PC-3 (cell line): ENCODE data around the gene AMPD3. TPM values are rescaled to one million over a fixed set of nuclear protein-coding genes. Genes with fewer than 3 reads are reported as not detected.

ENCODE experiments used
- ATAC-seq: fragments of 200-7000 bp; cut with Tn5 transposase; 2 replicates; pipeline ENCODE4 v1.9.1; 2020; ENCODE audit warnings: mild to moderate bottlenecking, moderate library complexity
- BruUV-seq: library from RNA; stranded (reverse); fragments of 400-500 nt; replicated peaks from 2 replicates; lab custom pipeline; 2021; lab: Mats Ljungman, UMichigan
- CTCF ChIA-PET: fragments of 300-600 bp; sonication (Branson Sonifier 250); formaldehyde crosslinking; loops from one replicate; lab custom pipeline; 2022; ENCODE audit warnings: antibody characterized with exemption; lab: Charles Lee
- POLR2A ChIA-PET: fragments of 300-600 bp; sonication (Branson Sonifier 250); formaldehyde crosslinking; loops from one replicate; lab custom pipeline; 2022; ENCODE audit warnings: antibody characterized with exemption; ENCODE audit not compliant: unreplicated experiment; lab: Charles Lee
- DNase-seq: peaks from one replicate; pipeline ENCODE4 v3.0.0-alpha.2; 2015
- H2AFZ ChIP-seq: fragments of 300-600 bp; sonication (generic); 2 replicates; pipeline ENCODE4 v1.6.0; 2016; ENCODE audit warnings: antibody characterized with exemption, low read length
- H3F3A ChIP-seq: fragments of 300-600 bp; sonication (generic); one replicate; pipeline ENCODE4 v1.6.0; 2017; ENCODE audit warnings: antibody characterized with exemption, low read length, control low read depth, mild to moderate bottlenecking; ENCODE audit not compliant: unreplicated experiment
- H3K27ac ChIP-seq: fragments of 300-600 bp; sonication (generic); 2 replicates; pipeline ENCODE4 v1.5.1; 2016; ENCODE audit warnings: mild to moderate bottlenecking, low read length
- H3K27me3 ChIP-seq: fragments of 300-600 bp; sonication (generic); 2 replicates; pipeline ENCODE4 v1.6.1; 2016; ENCODE audit warnings: low read length, mixed read lengths
- H3K36me3 ChIP-seq: fragments of 300-600 bp; sonication (generic); 2 replicates; pipeline ENCODE4 v1.6.1; 2016; ENCODE audit warnings: low read depth, mixed run types, low read length, mixed read lengths
- H3K4me1 ChIP-seq: fragments of 300-600 bp; sonication (generic); 2 replicates; pipeline ENCODE4 v1.5.1; 2016; ENCODE audit warnings: low read length; ENCODE audit not compliant: insufficient read depth
- H3K4me2 ChIP-seq: fragments of 300-600 bp; sonication (generic); 2 replicates; pipeline ENCODE4 v1.6.0; 2016; ENCODE audit warnings: low read length
- H3K4me3 ChIP-seq: fragments of 300-600 bp; sonication (generic); 2 replicates; pipeline ENCODE4 v1.5.1; 2016; ENCODE audit warnings: mild to moderate bottlenecking, low read length, mixed read lengths
- H3K79me2 ChIP-seq: fragments of 300-600 bp; sonication (generic); 2 replicates; pipeline ENCODE4 v1.6.1; 2017; ENCODE audit warnings: low read length, mixed read lengths
- H3K9ac ChIP-seq: fragments of 300-600 bp; sonication (generic); 2 replicates; pipeline ENCODE4 v1.6.0; 2016; ENCODE audit warnings: mild to moderate bottlenecking, low read length
- H3K9me2 ChIP-seq: fragments of 300-600 bp; sonication (generic); replicated peaks from 2 replicates; pipeline ENCODE4 v1.6.1; 2016; ENCODE audit warnings: mixed run types, low read length, mixed read lengths
- H3K9me3 ChIP-seq: fragments of 300-600 bp; sonication (generic); 2 replicates; pipeline ENCODE4 v1.6.1; 2016; ENCODE audit warnings: low read length, mixed read lengths
- H4K20me1 ChIP-seq: fragments of 300-600 bp; sonication (generic); 2 replicates; pipeline ENCODE4 v1.6.1; 2016; ENCODE audit warnings: low read length, mixed read lengths
- CTCF ChIP-seq: fragments of 300-600 bp; sonication (generic); conservative IDR thresholded peaks from 2 replicates; pipeline ENCODE4 v1.5.1; 2017; ENCODE audit warnings: antibody characterized with exemption, low read depth, mild to moderate bottlenecking, low read length
- EZH2 ChIP-seq: fragments of 300-600 bp; sonication (generic); IDR thresholded peaks from one replicate; pipeline ENCODE4 v1.6.1; 2017; ENCODE audit warnings: antibody characterized with exemption, mild to moderate bottlenecking, low read length; ENCODE audit not compliant: unreplicated experiment
- EZH2phosphoT487 ChIP-seq: fragments of 300-600 bp; sonication (generic); IDR thresholded peaks from 2 replicates; pipeline ENCODE4 v1.6.1; 2018; ENCODE audit warnings: mild to moderate bottlenecking, antibody characterized with exemption, low read length, borderline replicate concordance
- intact Hi-C: fragments of 100-400 bp; cut with micrococcal nuclease; formaldehyde crosslinking; loops from 2 replicates; pipeline ENCODE4 v1.9.0; 2023
- total RNA-seq: library from RNA; depleted of rRNA; stranded (reverse); fragments of >200 nt; gene quantifications from 2 replicates; pipeline ENCODE4 v1.2.3, GENCODE V29; 2014

AMPD3 gene
- total RNA-seq, 1 experiment from 2014 or later, result 11.8 TPM

- no peak overlapping the region for H3K27ac ChIP-seq
- no peaks in the 10 kb centered on the region for H3K9me2 ChIP-seq
- H3K36me3 ChIP-seq, result no peaks in the 10 kb centered on the region
- no peak overlapping the region for H3K9ac ChIP-seq
- H2AFZ ChIP-seq, result no peak overlapping the region
- CTCF ChIA-PET, result interaction anchor here (1.1 kb wide), 1 partner anchor 39 kb away, joined by 6 read pairs; no protein-coding TSS in a partner anchor
- TF ChIP-seq EZH2phosphoT487 (no peak), EZH2 (no peak), CTCF (no peak)
- no peak overlapping the region for H3K4me2 ChIP-seq
- BruUV-seq, result no TSS peak
- peaks cover 8% of the 10 kb centered on the region; the same call in 1 of the 2 replicates for H4K20me1 ChIP-seq
- H3K4me3 ChIP-seq, result no peak overlapping the region
- DNase-seq (no peak), ATAC-seq (no peak)
- H3K4me1 ChIP-seq, result peaks cover 48% of the 10 kb centered on the region
- peaks cover 31% of the 10 kb centered on the region for H3K79me2 ChIP-seq
- POLR2A ChIA-PET, result interaction anchor here (0.6 kb wide), 1 partner anchor 693 kb away, joined by 3 read pairs; no protein-coding TSS in a partner anchor
- intact Hi-C loops, result no loop called here
- peaks cover 3% of the 10 kb centered on the region for H3F3A ChIP-seq
- no peaks in the 10 kb centered on the region for H3K9me3 ChIP-seq
- H3K27me3 ChIP-seq, result no peaks in the 10 kb centered on the region
These were observed 2.8 kb upstream of the AMPD3 start for GRCh38 chr11:10452211-10452767.

- BruUV-seq, result no TSS peak
- TF ChIP-seq EZH2 (no peak), EZH2phosphoT487 (no peak), CTCF (no peak)
- intact Hi-C loops, result no loop called here
- Histone ChIP-seq H3K27me3 (no peaks in the 10 kb centered on the region), H3K4me2 (no peak overlapping the region), H3K27ac (no peak overlapping the region), H4K20me1 (peaks cover 8% of the 10 kb centered on the region; the same call in 1 of the 2 replicates), H3K9me3 (no peaks in the 10 kb centered on the region), H3F3A (peaks cover 3% of the 10 kb centered on the region), H3K4me1 (peaks cover 50% of the 10 kb centered on the region), H2AFZ (no peak overlapping the region), H3K4me3 (no peak overlapping the region), H3K9me2 (no peaks in the 10 kb centered on the region), H3K9ac (no peak overlapping the region), H3K79me2 (peaks cover 40% of the 10 kb centered on the region), H3K36me3 (no peaks in the 10 kb centered on the region)
- ATAC-seq (no peak), DNase-seq (peak; percentile 24)
- CTCF ChIA-PET, result interaction anchor here (0.6 kb wide), 1 partner anchor 125 kb away, joined by 4 read pairs; no protein-coding TSS in a partner anchor
- POLR2A ChIA-PET, result no interaction called here
These were observed 1.8 kb upstream of the AMPD3 start for GRCh38 chr11:10453261-10453660.
